Activated gamma-delta T cell treated with Interleukin-2 at 50 U/mL for 16 hours (primary cell): ENCODE measurements around the gene TENM4.

Experiments used
- DNase-seq: peaks from one replicate; pipeline ENCODE4 v3.0.0-alpha.2; 2020

The TENM4 gene

DNA sequence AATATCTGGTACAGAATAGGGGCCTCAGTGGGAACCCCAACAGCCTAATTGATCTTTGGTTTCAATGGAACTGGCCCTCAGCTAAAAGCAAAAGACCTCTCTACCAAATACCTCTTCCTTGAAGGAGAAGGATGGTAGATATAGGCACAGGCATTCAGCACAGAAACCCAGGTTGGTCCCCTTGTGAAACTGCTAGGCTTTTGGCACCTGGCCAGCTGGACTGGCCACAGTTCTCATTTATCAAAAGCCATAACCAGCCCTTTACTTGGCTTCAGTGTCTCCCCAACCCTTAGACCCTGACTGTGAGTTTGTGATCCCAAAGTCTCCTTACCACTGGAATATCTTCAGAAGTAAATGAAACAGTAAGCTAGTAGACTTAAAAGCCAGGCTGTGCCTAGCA is 152.9 kb downstream of the TENM4 start:
- DNase-seq = no peak

DNA sequence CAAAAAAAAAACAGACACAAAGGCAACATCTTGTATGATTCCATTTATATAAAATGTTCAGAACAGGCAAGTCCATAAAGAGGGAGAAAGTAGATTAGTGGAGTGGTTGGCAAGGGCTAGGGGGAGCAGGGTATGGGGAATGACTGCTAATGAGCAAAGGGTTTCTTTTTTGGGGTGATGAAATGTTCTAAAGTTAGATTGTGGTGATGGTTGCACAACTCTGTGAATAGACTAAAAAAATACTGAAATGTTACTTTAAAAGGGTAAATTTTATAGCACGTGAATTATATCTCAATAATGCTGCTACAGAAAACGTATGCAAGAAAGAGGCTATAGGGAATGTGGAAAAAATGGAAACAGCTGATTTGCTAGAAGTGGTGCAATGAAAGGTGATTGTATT is 155.1 kb downstream of the TENM4 start:
- no peak for DNase-seq

DNA sequence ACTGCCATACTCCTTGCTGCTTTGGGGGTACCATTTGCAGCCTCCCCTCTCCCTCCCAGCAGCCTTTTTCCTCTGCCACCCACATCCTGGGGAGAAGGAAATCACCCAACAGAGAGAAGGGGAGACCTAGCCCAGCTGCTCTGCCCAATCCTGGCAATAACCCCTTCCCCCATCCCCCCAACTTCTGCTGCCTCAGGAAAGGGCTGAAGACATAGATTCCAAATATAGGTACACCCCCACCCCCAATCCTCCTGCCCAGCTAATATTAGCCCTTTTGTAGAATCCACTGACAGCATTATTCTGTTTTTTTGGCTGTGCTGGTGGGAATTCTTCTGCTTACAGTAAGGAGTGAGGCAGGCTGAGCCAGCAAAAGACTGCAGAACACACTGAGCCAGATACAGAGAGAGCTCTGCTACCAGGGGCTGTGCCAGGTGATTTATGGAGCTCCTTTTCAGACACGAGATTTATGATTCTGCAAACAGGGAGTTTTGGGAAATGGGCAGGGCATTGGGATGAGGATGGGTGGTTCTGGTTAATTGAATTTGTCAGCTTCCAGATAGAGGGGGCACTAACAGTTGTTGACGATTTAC is 164.0 kb downstream of the TENM4 start:
- DNase-seq = no peak

DNA sequence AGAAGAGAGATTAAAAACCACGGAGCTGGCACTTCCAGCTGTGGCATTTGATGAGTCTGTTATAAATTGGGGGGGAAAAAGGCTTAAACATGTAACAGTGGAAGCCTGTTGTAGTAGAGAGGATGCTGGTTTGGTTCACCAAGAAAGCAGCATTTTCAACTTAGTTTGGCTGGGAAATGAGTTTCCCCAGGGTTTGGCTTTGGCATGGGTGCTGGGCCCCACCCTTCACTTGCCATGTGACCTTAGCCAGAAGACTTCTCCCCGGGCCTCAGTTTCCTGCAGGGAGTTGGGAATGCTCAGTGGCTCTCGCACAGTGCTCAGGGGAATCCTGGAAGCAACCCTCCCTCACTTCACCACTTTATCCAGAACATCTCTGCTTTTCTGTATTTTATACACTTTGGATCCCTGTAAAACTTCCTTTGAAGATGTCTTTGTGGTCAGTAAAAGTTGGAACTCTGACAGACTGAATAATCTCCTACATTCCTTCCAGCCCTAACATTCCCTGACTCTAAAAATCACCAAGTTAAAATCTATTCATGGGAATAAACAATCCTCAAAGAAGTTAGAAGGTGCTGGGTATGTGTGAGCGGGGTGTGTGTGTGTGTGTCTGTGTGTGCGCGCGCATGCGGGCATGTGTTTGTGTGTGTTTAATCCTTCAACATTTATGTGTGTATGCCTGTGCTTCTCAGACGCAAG is 166.0 kb downstream of the TENM4 start:
- DNase-seq = no peak

DNA sequence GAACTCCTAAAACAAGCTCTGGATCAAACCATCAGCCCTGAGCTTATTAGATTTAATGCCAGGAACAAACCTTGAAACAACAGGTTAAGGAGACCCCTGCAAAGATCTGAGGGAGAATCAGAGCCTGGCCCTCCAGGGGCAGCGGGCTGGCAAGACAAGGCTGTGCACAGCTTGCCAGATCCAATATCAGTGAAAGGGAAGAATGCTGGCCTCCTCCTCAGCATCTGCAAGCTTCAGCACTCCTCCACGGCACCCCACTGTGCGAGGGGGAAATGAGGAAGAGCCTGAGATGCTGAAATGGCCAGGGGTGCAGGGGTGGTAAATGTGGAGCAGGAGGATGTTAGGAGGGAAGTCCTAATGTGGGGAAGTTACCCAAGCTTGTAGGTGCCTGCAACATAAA is 167.0 kb downstream of the TENM4 start:
- no peak for DNase-seq

DNA sequence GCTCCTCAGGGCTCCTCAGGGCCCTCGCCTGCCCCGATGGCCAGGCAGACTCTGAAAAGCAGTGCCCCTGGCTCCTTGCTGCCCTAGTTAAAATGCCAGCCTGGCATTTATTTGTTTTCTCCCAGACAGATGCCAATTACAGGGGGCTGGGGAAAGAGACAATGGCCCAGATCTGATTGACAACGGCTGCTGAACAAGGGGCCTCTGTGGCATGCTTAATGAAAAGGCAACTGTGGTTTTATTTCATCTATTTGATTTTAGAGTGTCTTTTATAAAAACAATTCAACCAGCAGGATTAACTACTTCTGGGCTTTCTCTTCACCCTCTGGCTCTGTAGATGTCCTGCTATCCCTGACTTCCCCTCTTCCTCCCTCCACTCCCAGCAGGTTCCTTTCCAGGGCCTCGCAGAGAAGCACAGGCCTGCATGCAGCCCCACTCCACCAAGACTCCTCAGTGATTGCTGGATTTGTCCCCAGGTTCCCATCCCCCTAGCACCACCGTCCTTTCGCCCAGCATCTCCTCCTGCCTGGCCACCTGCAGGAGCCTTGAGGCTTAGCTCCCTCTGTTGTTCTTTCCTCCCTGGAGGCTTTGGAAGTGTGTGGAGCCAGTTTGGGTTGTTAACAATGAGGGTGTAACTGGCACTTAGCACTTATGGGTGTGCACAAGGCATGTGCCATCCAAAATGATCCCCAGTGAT is 171.1 kb downstream of the TENM4 start:
- no peak for DNase-seq

DNA sequence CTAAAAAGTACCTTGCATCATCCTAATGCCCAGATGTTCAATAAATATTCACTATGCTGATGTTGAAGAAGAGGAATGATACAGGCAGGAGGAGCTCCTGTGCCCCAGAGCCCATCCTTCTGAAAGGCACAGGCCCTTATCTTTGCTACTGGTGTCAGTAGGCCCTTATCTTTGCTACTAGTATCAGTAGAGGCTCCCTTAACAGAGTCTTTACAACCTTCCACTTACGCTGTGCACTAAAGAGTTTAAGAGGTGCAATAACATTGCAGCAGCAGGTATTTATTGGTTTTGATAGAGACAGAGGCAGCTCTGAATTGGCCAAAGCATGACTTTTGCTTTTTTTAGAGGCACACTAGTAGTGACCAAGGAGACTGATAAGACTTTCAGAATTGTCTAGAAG is 174.4 kb downstream of the TENM4 start:
- no peak for DNase-seq

DNA sequence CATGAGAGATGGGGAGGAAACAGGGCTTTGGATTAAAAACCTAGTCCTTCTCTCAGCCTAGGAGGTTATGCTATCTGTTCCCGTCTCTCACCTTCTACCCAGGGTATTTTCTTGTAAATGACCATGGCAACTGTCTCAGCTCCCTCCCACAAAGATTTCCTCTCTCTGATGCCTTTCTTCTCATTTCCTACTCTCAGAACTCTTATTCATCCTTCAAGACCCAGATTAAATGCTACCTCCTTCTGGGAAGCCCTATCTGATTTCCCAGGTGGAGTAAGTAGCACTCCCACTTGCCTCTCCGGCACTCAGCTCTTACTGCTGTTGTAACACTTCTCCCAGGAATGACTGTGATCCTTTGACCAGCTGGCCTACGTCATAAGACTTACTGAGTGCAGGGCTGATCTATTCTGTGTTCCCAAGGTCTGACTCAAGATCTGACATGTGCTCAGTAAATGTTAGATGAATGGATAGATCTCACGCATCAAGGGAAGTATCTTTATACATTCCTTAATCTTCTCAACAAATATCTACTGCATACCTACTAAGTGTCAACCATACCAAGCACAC is 175.0 kb downstream of the TENM4 start:
- DNase-seq = no peak

DNA sequence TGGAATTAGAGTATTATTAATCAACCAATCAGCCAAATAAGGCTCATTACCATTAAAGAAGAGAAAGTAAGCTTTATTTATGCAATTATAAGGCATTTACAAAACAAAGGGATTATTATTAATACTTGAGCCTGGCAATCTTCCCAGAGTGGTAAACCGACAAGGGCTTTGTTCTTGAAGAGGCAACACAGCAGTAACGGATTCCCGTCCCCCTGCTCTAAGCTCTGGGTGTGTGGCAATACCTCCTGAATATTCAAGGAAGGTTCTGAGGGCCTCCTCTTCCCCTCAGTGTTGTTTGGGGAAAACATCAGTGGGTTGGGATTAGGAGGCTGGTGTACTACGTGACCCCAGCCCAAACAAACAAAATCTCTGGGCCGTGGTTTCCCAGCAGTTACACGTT is 176.5 kb downstream of the TENM4 start:
- DNase-seq = no peak

DNA sequence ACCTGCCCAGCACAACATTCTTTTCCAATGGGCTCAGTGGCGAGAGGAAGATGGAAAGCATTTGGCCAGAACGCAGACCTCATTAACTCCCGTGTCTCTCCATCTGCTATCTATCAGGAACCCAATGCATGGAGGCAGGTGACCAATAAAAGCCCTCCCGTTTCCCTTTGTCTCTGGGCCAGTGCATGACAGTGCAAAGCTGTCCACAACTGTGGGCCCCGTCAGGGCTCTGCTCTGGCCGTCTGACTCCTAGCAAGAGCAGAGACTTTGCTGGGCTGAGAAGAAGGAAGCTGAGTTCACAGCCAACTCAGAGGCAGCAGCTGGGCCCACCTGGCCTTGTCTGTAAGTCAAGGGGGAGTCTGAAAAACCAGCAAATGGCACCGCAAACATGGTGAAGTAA is 177.8 kb downstream of the TENM4 start:
- DNase-seq = no peak

DNA sequence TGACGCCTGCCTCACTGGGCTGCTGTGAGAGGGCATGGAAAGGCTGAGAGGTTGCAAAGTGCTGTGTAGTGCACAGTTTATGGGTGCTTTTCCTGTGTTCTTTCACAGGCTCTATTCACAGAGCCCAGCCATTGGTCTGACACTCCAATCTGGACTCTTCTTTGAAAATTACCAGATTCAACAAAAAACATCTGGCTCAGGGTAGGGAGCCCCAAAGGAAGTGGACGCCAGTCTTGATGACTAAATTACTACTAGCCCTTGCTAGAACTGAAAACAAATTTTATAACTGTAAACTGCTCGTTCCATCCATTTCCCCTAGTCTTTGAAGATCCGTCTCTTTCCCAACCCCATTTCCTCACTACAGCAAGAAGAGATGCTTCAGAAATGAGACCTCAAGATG is 178.6 kb downstream of the TENM4 start:
- no peak for DNase-seq

DNA sequence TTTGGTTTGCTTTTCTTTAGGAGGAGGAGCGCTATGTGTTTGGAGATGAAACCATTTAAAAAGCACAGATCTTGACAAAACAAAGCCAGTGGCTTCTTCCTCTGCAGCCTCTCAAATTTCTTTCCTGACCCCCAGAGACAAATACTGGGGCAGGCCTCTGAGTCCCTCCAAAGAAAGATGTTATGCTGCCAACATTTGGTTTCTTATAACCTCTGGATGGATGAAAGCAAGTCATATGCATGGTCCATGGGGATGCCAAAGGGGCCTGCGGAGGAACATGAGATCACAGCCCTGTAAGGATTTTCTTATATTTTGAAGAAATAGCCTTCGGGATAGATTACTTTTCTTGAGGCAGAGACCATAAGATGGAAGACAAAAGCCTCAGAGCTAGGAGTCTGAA is 179.1 kb downstream of the TENM4 start:
- DNase-seq = no peak

DNA sequence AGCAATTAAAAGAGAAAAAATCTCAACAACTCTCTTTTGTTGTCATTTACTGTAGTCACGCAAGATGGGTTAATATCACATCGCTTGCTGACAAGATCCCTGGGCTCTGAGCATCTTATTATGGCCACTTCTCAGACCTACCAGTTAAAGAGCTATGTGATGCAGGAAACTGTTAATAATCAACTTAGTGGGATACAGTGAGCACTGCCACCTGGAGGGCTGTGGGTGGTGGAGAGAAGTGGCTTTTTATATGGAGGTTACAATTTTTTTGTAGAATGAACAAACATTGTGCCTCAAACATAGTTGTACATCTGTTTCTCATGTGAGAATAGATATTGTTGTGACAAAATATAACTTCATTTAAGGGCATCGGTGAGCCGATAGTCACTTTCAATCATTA is 181.0 kb downstream of the TENM4 start:
- DNase-seq = no peak

DNA sequence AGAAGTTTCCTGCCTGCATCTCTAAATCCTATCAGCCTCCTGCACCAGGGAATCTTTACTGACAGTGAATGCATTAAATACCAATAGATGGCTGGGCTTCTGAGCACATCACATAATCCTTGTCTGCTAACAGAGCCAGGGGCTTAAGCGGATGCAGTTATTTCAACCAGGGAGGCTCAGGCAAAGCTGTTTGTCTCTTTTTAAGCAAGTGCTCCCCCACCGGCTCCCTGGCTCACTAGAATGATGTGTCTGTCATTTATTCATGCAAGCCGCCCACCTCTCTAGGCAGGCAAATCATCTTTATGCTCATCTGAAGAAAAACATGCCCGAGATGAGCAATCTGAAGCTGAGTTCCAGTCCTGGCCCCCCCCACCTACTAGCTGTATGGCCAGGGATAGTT is 182.3 kb downstream of the TENM4 start:
- DNase-seq = no peak

DNA sequence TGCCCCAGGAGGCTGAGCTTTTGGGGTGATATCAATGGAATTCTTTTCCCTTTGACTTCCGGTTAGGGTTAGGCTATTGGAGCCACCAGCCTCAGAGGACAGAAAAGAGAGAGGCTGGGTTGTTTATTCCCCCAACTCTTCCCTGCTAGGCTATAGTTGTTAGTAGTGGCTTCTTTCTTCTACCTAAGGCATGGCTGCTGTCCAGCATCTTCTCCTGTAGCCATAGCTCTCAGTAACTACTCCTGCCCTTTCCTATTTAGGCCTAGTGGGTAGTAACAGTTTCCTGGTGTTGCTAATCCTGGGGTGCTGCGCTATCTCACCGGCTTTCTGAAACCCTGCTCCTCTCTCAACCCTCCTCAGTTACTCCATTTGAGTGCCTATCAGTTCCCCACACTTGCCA is 184.9 kb downstream of the TENM4 start:
- no peak for DNase-seq

DNA sequence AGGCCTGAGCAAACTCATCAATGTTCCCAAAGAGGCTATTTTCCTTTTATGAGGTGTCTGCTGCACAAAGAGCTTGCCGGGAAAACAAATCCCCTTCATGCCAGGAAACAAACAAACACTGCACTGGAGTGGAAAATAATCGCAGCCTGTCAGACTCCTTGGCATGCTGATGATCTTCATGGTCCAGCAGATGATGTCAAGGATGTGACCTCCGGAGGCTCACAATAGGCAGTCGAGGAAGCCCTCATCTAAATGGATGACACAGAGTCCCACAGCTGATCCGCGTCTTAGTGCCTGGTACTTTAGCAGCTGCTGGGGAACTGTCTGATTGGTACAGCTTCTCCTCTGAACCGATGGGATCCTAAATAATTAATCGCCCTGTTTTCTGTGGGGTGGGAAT is 187.6 kb downstream of the TENM4 start:
- DNase-seq = no peak

DNA sequence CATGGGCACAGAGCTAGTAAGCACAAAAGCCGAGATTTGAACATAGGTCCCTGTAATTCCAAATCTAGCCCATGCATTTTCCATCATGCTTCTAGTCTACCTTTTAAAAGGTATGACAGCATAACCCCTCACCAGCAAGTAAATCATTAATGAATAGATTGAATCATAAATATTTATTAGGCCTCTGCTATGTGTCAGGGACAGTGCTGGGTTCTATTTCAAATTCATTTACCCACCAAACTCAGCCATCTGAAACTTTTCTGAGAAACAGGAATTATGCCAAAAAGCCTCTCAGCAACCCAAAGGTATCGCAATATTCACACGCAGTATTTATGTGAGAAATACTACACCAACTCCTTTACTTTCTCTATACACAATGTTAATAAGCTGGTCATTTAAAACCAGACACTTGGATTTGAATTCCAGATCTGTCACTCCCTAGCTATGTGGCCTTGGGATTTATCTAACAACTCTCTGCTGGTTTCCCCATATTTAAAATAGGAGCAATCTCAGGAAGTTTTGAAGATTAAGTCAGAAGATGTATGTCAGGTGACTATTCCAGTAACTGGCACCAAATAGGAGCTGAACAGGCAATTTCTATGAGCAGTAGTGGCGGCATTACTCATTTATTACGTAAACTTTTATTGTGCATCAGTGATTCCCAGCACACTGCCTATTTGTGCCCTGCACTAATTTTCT is 191.4 kb downstream of the TENM4 start:
- DNase-seq = no peak

DNA sequence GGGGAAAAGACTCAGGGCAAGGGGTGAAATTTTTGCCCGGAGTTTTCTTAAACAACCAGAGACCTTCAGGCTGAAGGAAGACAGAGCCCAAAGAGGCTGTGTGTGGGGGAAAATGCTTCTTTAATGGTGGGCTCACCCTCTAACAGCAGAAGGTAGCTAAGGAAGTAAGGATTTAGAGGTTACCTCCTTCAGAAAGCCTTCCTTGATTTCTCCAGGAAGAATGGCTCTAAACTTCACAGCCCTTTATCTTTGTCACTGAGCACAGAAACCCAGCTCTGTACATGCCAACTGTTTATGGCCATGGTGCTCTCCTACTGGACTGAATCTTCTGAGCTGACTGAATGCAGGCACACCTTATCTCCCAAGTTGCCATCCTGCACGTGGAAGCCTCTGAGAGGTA is 196.0 kb downstream of the TENM4 start:
- no peak for DNase-seq

DNA sequence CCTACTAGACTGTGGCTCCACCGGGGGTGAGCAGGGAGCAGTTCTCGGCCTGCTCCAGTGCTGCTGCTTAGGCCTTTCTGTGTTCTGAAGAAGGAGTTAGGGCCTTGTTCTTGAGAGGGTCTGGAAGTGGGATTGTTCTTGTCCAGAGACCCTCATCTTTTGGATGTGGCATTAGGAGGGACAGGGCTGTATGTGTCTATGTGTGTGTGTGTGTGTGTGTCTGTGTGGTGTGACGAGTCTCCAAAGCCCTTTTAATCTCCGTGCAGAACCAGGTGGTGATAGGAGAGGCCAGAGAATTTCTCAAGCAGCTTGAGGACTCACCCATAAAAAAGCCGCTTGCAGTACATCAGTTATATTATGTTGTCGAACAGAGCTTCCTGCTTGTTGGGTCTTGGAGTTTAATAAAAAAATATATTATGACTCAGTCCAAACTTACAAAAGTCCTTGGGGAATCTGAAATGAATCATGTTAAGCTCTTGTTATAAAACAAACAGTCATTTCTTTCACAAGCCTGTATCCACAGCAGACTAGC is 196.5 kb downstream of the TENM4 start:
- no peak for DNase-seq

DNA sequence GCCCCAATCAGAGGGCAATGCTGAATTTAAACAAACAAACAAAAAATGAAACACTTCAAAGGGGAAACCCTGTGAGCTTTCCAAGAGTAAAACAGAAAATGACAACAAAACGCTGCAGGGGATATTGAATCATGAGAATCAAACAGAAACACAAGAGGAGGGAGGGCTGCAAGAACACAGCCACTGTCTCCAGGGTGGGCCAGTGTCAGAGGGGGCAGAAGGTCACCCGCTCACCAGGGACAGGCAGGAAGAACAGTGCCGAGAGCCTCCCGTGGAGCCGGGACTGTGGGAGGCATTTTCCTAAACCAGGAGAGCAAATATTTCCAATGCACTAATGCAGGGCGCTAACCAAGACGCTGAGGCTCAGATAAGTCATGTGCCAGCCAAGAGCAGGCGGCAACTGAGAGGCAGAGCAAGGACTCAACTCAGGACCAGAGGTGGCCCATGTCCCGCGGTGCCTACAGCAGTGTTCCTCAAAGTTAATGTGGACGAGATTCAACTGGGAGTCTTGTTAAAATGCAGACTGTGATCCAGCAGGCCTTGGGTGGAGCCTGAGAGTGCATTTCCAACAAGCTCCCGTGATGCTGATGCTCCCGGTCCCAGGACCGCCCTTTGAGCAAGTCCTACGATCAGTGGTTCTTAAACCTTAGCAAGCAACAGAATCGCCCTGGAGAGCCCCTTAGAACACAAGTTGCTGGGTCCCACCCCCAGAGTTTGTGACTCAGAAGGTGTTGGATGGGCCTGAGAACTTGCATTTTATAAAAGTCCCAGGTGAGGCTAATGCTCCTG is 197.2 kb downstream of the TENM4 start:
- DNase-seq = no peak

DNA sequence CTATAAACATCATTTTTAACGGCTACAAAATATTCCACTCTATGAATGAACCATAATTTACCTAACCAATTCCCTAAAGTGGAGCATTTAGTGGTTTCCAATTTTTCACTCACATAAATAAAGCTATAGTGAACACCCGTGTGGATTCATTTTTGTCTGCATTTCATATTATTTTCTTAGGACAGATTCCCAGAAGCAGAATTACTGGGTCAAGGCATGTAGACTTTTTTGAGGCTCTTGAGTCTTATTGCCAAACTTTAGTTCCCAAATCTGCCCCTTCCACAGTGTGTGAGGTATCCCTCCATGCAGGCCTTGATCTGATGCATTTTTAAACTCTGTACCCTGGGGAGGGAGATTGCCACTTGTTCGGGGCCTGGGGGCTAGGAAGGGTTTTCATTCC is 198.2 kb downstream of the TENM4 start:
- no peak for DNase-seq

DNA sequence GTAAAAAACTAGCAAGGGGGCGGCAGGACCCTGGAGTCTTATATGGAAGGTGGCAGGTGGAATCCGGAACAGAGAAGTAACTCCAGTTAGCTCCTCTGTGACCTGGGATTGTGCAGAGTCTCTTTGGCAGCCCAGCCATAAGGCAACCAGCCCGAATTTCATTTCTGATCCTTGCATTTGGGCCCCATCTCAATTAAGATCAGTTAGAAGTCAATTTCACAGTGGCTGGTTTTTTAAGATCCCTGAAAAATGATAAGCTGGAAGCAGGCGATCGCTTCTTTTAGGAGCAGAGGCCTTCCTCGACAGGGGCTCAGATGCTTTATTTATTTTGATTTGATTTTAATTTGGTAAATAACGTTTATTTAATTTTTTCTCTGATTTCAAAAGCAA is 199.0 kb downstream of the TENM4 start:
- DNase-seq = no peak
